Stromal cell of bone marrow (primary cell): ENCODE data around the gene KIF21B.
"Not testable (repeated sequence)": the region's sequence is repeated elsewhere in the genome, so short reads cannot be mapped to it uniquely, and the experiment has no call there.

Experiments
- DNase-seq: peaks from one replicate; pipeline ENCODE4 v3.0.0-alpha.2; 2012; ENCODE audit warnings: low read depth

The KIF21B gene

GRCh38 chr1:200947059-200947566 is 76.4 kb downstream of the KIF21B start:
- DNase-seq: no peak

- no peak for DNase-seq
These were observed 78.4 kb downstream of the KIF21B start for GRCh38 chr1:200945111-200945510.

- DNase-seq: no peak
These were observed 84.6 kb downstream of the KIF21B start for GRCh38 chr1:200938955-200939354.

GRCh38 chr1:200935286-200935962 is 88.1 kb downstream of the KIF21B start:
- DNase-seq: not testable (repeated sequence)

- no peak for DNase-seq
These were observed 88.8 kb downstream of the KIF21B start for GRCh38 chr1:200934676-200935245.

GRCh38 chr1:200931776-200932175 is 91.7 kb downstream of the KIF21B start:
- DNase-seq: no peak

GRCh38 chr1:200930285-200930684 is 93.2 kb downstream of the KIF21B start:
- DNase-seq: not testable (repeated sequence)

- no peak for DNase-seq
These were observed 93.8 kb downstream of the KIF21B start for GRCh38 chr1:200929530-200930278.

GRCh38 chr1:200925831-200926230 is 97.7 kb downstream of the KIF21B start:
- DNase-seq: peak; percentile 27

- DNase-seq: no peak
These were observed 99.9 kb downstream of the KIF21B start for GRCh38 chr1:200923601-200924000.

GRCh38 chr1:200922406-200922805 is 101.1 kb downstream of the KIF21B start:
- DNase-seq: no peak

- no peak for DNase-seq
These were observed 101.9 kb downstream of the KIF21B start for GRCh38 chr1:200921571-200922110.
